BE2C (cell line): ENCODE results near the gene RBM20.

Source experiments
- DNase-seq: peaks from one replicate; pipeline ENCODE4 v3.0.0-alpha.2; 2020
- H3K27me3 ChIP-seq: fragments of 250-450 bp; sonication (Bioruptor Pico); 2 replicates; pipeline ENCODE4 v1.5.1; 2020; ENCODE audit warnings: mild to moderate bottlenecking
- H3K36me3 ChIP-seq: fragments of 250-450 bp; sonication (Bioruptor Pico); 2 replicates; pipeline ENCODE4 v1.5.1; 2020; ENCODE audit warnings: mild to moderate bottlenecking
- H3K4me1 ChIP-seq: fragments of 250-450 bp; sonication (Bioruptor Pico); 2 replicates; pipeline ENCODE4 v1.5.1; 2020
- H3K4me3 ChIP-seq: 2 replicates; pipeline ENCODE4 v1.5.1; 2011; ENCODE audit warnings: low read depth, low read length
- H3K9me3 ChIP-seq: fragments of 250-450 bp; sonication (Bioruptor Pico); 2 replicates; pipeline ENCODE4 v1.5.1; 2020
- CTCF ChIP-seq: IDR thresholded peaks from 2 replicates; pipeline ENCODE4 v1.5.1; 2012; ENCODE audit warnings: mild to moderate bottlenecking, low read depth, low read length

Gene RBM20

GRCh38 chr10:110780704-110781103 lies 136.6 kb downstream of the RBM20 start:
- Histone ChIP-seq H3K4me3 (no peak overlapping the region), H3K36me3 (peaks cover 33% of the 10 kb centered on the region), H3K27me3 (no peaks in the 10 kb centered on the region), H3K9me3 (no peaks in the 10 kb centered on the region), H3K4me1 (peaks cover 28% of the 10 kb centered on the region)
- TF ChIP-seq CTCF, result no peak
- no peak for DNase-seq

GRCh38 chr10:110781139-110781538 lies 137.0 kb downstream of the RBM20 start:
- Histone ChIP-seq H3K27me3 (no peaks in the 10 kb centered on the region), H3K4me3 (no peak overlapping the region), H3K9me3 (no peaks in the 10 kb centered on the region), H3K36me3 (peaks cover 33% of the 10 kb centered on the region), H3K4me1 (peaks cover 31% of the 10 kb centered on the region)
- TF ChIP-seq CTCF, result no peak
- DNase-seq, result no peak

- no peak for DNase-seq
- Histone ChIP-seq H3K9me3 (no peaks in the 10 kb centered on the region), H3K4me3 (no peak overlapping the region), H3K27me3 (no peaks in the 10 kb centered on the region), H3K4me1 (peaks cover 46% of the 10 kb centered on the region), H3K36me3 (peaks cover 33% of the 10 kb centered on the region)
- no peak for TF ChIP-seq CTCF
Measured at GRCh38 chr10:110782616-110783015, 138.5 kb downstream of the RBM20 start.

- Histone ChIP-seq H3K4me1 (peaks cover 53% of the 10 kb centered on the region), H3K27me3 (no peaks in the 10 kb centered on the region), H3K4me3 (no peak overlapping the region), H3K36me3 (peaks cover 33% of the 10 kb centered on the region), H3K9me3 (no peaks in the 10 kb centered on the region)
- DNase-seq, result no peak
- no peak for TF ChIP-seq CTCF
Measured at GRCh38 chr10:110783509-110784107, 139.5 kb downstream of the RBM20 start.

GRCh38 chr10:110784198-110784597 lies 140.1 kb downstream of the RBM20 start:
- H3K4me1 ChIP-seq, result peaks cover 48% of the 10 kb centered on the region
- TF ChIP-seq CTCF, result no peak
- no peak for DNase-seq

GRCh38 chr10:110786172-110786571 lies 142.0 kb downstream of the RBM20 start:
- no peak for TF ChIP-seq CTCF
- no peak for DNase-seq
- H3K4me3 ChIP-seq, result no peak overlapping the region
- H3K36me3 ChIP-seq, result peaks cover 28% of the 10 kb centered on the region
- H3K4me1 ChIP-seq, result peaks cover 48% of the 10 kb centered on the region
- H3K27me3 ChIP-seq, result no peaks in the 10 kb centered on the region
- H3K9me3 ChIP-seq, result no peaks in the 10 kb centered on the region

More at GRCh38 chr10:110784198-110784597, 140.1 kb downstream of the RBM20 start:
- H3K4me3 ChIP-seq, result no peak overlapping the region
- H3K27me3 ChIP-seq, result no peaks in the 10 kb centered on the region
- H3K9me3 ChIP-seq, result no peaks in the 10 kb centered on the region
- peaks cover 33% of the 10 kb centered on the region for H3K36me3 ChIP-seq
